GM06990 (cell line): ENCODE data around the gene GIMAP8.
A peak's percentile ranks its signal among the peaks of the same experiment; 100 is the strongest.

Experiments used
- DNase-seq: peaks from one replicate; pipeline ENCODE4 v3.0.0-alpha.2; 2011; ENCODE audit not compliant: insufficient read length; ENCODE audit errors: extremely low read depth
- H3K27me3 ChIP-seq: replicated peaks from 2 replicates; pipeline ENCODE4 v1.6.0; 2011; ENCODE audit warnings: low read length; ENCODE audit not compliant: control insufficient read depth, insufficient read depth
- H3K36me3 ChIP-seq: 2 replicates; pipeline ENCODE4 v1.5.1; 2011; ENCODE audit warnings: low read length; ENCODE audit not compliant: control insufficient read depth, insufficient read depth
- H3K4me3 ChIP-seq: replicated peaks from 2 replicates; pipeline ENCODE4 v1.5.1; 2011; ENCODE audit warnings: low read depth, mild to moderate bottlenecking, control low read depth, low read length
- CTCF ChIP-seq: IDR thresholded peaks from 2 replicates; pipeline ENCODE4 v1.5.1; 2011; ENCODE audit warnings: low read length, control low read depth, mild to moderate bottlenecking, inconsistent platforms; ENCODE audit not compliant: insufficient read depth, poor library complexity, severe bottlenecking

The GIMAP8 gene

GRCh38 chr7:150446288-150446938 is 4.0 kb upstream of the GIMAP8 start:
- Histone ChIP-seq H3K36me3 (peaks cover 24% of the 10 kb centered on the region), H3K27me3 (no peaks in the 10 kb centered on the region), H3K4me3 (no peak overlapping the region)
- DNase-seq = no peak
- no peak for TF ChIP-seq CTCF

DNA sequence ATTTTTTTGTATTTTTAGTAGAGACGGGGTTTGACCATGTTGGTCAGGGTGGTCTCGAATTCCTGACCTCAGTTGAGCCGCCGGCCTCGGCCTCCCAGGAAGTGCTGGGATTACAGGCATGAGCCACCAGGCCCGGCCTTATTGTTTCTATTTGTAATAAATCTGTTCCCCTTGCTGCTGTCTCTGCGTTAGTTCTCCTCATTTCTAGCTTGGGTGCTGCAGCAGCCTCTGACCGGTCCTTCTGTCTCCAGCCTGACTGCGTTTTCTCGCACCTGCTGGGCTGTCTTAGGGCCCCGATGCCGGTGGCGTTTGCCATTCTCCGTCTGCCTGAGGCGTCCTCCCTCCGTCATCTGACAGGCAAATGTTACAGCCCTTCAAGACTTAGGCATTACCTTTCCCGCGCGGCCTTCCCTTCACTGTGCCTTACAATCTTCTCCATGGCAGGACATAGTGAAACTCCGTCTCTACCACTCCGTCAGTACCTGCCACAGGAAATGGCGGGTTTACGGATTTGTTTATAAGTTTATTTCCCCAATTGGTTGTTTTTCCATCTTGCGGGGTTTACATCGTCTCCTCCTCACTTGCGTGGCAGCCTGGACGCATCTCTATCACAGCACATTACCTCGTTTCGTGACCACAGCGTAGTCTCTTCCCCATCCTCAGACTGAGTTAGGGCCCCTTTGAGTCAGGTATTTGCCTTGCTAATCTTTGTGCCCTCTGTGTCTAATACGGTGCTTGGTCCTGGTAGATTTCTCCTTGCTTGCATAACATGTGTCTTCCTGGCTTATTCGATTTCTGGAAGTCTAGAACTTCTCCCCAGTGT is 2.3 kb upstream of the GIMAP8 start:
- H3K27me3 ChIP-seq = no peaks in the 10 kb centered on the region
- H3K36me3 ChIP-seq = peaks cover 13% of the 10 kb centered on the region
- no peak for DNase-seq
- no peak for TF ChIP-seq CTCF
- no peak overlapping the region for H3K4me3 ChIP-seq

GRCh38 chr7:150448789-150449147 is 1.7 kb upstream of the GIMAP8 start:
- DNase-seq = peak; percentile 64
- Histone ChIP-seq H3K4me3 (no peak overlapping the region), H3K27me3 (no peaks in the 10 kb centered on the region), H3K36me3 (peaks cover 9% of the 10 kb centered on the region)
- peak; percentile 95 for TF ChIP-seq CTCF

DNA sequence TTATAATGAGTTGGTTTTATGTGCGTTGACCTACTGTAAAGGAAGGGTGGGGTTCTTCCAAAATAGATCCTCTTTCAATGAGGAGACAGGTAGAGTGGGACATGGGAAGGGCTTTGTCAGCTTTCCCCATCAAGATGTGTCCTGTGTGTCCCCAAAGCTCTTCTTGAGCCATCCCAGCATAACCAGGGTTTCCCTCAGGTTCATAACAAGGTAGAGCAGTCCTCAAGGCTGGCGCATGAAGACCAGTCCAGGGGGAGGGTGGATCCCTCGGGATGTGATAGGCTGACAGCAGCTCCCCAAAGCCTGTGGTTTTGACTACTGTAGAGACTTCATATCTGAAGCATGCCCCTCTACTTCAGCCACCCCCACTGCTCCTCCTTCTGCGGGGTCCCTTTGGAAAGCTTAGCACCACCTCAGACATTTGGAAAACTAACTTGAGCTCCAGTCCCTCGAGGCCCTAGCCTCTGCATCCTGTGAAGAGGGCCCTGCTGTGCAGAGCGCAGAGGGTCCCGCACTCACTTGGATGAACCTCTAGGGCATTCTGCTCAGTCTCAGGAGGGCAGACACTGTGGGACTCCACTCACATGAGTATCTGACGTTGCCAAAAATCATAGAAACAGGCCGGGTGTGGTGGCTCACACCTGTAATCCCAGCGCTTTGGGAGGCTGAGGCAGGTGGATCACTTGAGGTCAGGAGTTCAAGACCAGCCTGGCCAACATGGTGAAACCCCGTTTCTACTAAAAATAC is 1.1 kb upstream of the GIMAP8 start:
- Histone ChIP-seq H3K4me3 (no peak overlapping the region), H3K36me3 (peaks cover 7% of the 10 kb centered on the region), H3K27me3 (no peaks in the 10 kb centered on the region)
- no peak for TF ChIP-seq CTCF
- DNase-seq = no peak

- Histone ChIP-seq H3K27me3 (no peaks in the 10 kb centered on the region), H3K4me3 (peak overlapping the region; percentile 67), H3K36me3 (no peaks in the 10 kb centered on the region; the same call in 1 of the 2 replicates)
- TF ChIP-seq CTCF = peak; percentile 8
- DNase-seq = peak; percentile 82
Observed at GRCh38 chr7:150451097-150451793, 815 bp downstream of the GIMAP8 start.
